WTC11 (cell line): ENCODE measurements around the gene SELENOP. TPM values are rescaled to one million over a fixed set of nuclear protein-coding genes. Genes with fewer than 3 reads are reported as not detected.

Experiments used
- ATAC-seq: fragments of 200-7000 bp; cut with Tn5 transposase; 2 replicates; pipeline ENCODE4 v1.10.0; 2021; ENCODE audit warnings: mild to moderate bottlenecking, moderate library complexity
- CTCF ChIA-PET: fragments of 300-600 bp; sonication (Branson Sonifier 250); formaldehyde crosslinking; loops from one replicate; lab custom pipeline; 2021; ENCODE audit warnings: antibody characterized with exemption; lab: Charles Lee
- POLR2A ChIA-PET: fragments of 350-600 bp; sonication (Branson Sonifier 250); formaldehyde crosslinking; loops from one replicate; lab custom pipeline; 2021; ENCODE audit warnings: antibody characterized with exemption; lab: Charles Lee
- DNase-seq: peaks from one replicate; pipeline ENCODE4 v3.0.0; 2021; ENCODE audit warnings: low spot score
- H3K27ac Mint-ChIP-seq: 2 replicates; pipeline ENCODE4 v1.8.0; 2021; ENCODE audit warnings: mixed read lengths
- H3K27me3 Mint-ChIP-seq: 2 replicates; pipeline ENCODE4 v1.8.0; 2021; ENCODE audit warnings: low read depth, mild to moderate bottlenecking, moderate library complexity, mixed read lengths
- H3K36me3 Mint-ChIP-seq: 2 replicates; pipeline ENCODE4 v1.8.0; 2021; ENCODE audit warnings: mixed read lengths
- H3K4me1 Mint-ChIP-seq: 2 replicates; pipeline ENCODE4 v1.8.0; 2022; ENCODE audit warnings: mixed read lengths
- H3K4me3 Mint-ChIP-seq: 2 replicates; pipeline ENCODE4 v1.8.0; 2021; ENCODE audit warnings: mild to moderate bottlenecking, moderate library complexity, mixed read lengths
- H3K9me3 Mint-ChIP-seq: 2 replicates; pipeline ENCODE4 v1.8.0; 2021; ENCODE audit warnings: mixed read lengths
- CBFB ChIP-seq: sonication (generic); formaldehyde crosslinking; IDR thresholded peaks from 2 replicates; pipeline ENCODE4 v1.8.1; 2022; ENCODE audit warnings: mild to moderate bottlenecking, low read depth, missing genetic modification reagents
- CREM ChIP-seq: sonication (generic); formaldehyde crosslinking; IDR thresholded peaks from 2 replicates; pipeline ENCODE4 v1.8.1; 2022; ENCODE audit warnings: mild to moderate bottlenecking, missing genetic modification reagents, moderate library complexity
- E2F5 ChIP-seq: sonication (generic); formaldehyde crosslinking; IDR thresholded peaks from 2 replicates; pipeline ENCODE4 v1.8.1; 2022; ENCODE audit warnings: mild to moderate bottlenecking, moderate library complexity, missing genetic modification reagents
- ELF4 ChIP-seq: sonication (generic); formaldehyde crosslinking; IDR thresholded peaks from 2 replicates; pipeline ENCODE4 v1.8.1; 2022; ENCODE audit warnings: low read depth, mild to moderate bottlenecking, moderate library complexity, missing genetic modification reagents
- FOXP4 ChIP-seq: sonication (generic); formaldehyde crosslinking; IDR thresholded peaks from 2 replicates; pipeline ENCODE4 v1.8.0; 2022; ENCODE audit warnings: mild to moderate bottlenecking, missing genetic modification reagents
- GRHL2 ChIP-seq: fragments of 250-450 bp; sonication (Bioruptor Pico); IDR thresholded peaks from 2 replicates; pipeline ENCODE4 v1.8.0; 2022; ENCODE audit warnings: mild to moderate bottlenecking, moderate library complexity; ENCODE audit not compliant: insufficient replicate concordance, severe bottlenecking
- GTF2I ChIP-seq: fragments of 250-450 bp; sonication (Bioruptor Pico); conservative IDR thresholded peaks from 2 replicates; pipeline ENCODE4 v1.4.0; 2021; ENCODE audit warnings: mild to moderate bottlenecking
- KAT7 ChIP-seq: sonication (generic); formaldehyde crosslinking; IDR thresholded peaks from 2 replicates; pipeline ENCODE4 v1.8.1; 2023; ENCODE audit warnings: missing genetic modification reagents, mild to moderate bottlenecking, borderline replicate concordance
- NFE2L1 ChIP-seq: sonication (generic); formaldehyde crosslinking; IDR thresholded peaks from 2 replicates; pipeline ENCODE4 v1.8.1; 2023; ENCODE audit warnings: missing genetic modification reagents
- NR2C2 ChIP-seq: sonication (generic); formaldehyde crosslinking; IDR thresholded peaks from 2 replicates; pipeline ENCODE4 v1.8.0; 2022; ENCODE audit warnings: mild to moderate bottlenecking, missing genetic modification reagents
- NR3C1 ChIP-seq: sonication (generic); formaldehyde crosslinking; conservative IDR thresholded peaks from 2 replicates; pipeline ENCODE4 v1.8.1; 2023; ENCODE audit warnings: low read depth, mild to moderate bottlenecking, missing genetic modification reagents
- PRDM15 ChIP-seq: sonication (generic); formaldehyde crosslinking; IDR thresholded peaks from 2 replicates; pipeline ENCODE4 v1.8.0; 2022; ENCODE audit warnings: missing genetic modification reagents
- PREB ChIP-seq: sonication (generic); formaldehyde crosslinking; IDR thresholded peaks from 2 replicates; pipeline ENCODE4 v1.8.1; 2022; ENCODE audit warnings: mild to moderate bottlenecking, missing genetic modification reagents, moderate library complexity, borderline replicate concordance
- PRRX2 ChIP-seq: fragments of 250-450 bp; sonication (Bioruptor Pico); IDR thresholded peaks from 2 replicates; pipeline ENCODE4 v1.8.0; 2021; ENCODE audit warnings: mild to moderate bottlenecking
- RELA ChIP-seq: sonication (generic); formaldehyde crosslinking; IDR thresholded peaks from 2 replicates; pipeline ENCODE4 v1.8.1; 2022; ENCODE audit warnings: missing genetic modification reagents, mild to moderate bottlenecking, borderline replicate concordance
- SMAD3 ChIP-seq: sonication (generic); formaldehyde crosslinking; IDR thresholded peaks from 2 replicates; pipeline ENCODE4 v1.8.0; 2022; ENCODE audit warnings: missing genetic modification reagents, mild to moderate bottlenecking, borderline replicate concordance
- TEAD1 ChIP-seq: sonication (generic); formaldehyde crosslinking; IDR thresholded peaks from 2 replicates; pipeline ENCODE4 v1.8.0; 2022; ENCODE audit warnings: mild to moderate bottlenecking, missing genetic modification reagents
- ZNF281 ChIP-seq: sonication (generic); formaldehyde crosslinking; IDR thresholded peaks from 2 replicates; pipeline ENCODE4 v1.8.0; 2023; ENCODE audit warnings: mild to moderate bottlenecking, missing genetic modification reagents
- ZNF423 ChIP-seq: fragments of 250-450 bp; sonication (Bioruptor Pico); IDR thresholded peaks from 2 replicates; pipeline ENCODE4 v2.1.2; 2022; ENCODE audit warnings: mild to moderate bottlenecking, moderate library complexity
- ZNF532 ChIP-seq: fragments of 250-450 bp; sonication (Bioruptor Pico); IDR thresholded peaks from 2 replicates; pipeline ENCODE4 v1.9.0; 2021; ENCODE audit warnings: mild to moderate bottlenecking, borderline replicate concordance
- total RNA-seq: library from RNA; stranded (reverse); gene quantifications from 3 replicates; pipeline ENCODE4 v1.2.3, GENCODE V29; 2021

Gene SELENOP
- total RNA-seq, 1 experiment from 2014 or later, result 13.2 TPM

- no peaks in the 10 kb centered on the region for H3K9me3 Mint-ChIP-seq
- H3K4me3 Mint-ChIP-seq, result no peak overlapping the region
- no peak overlapping the region for H3K27ac Mint-ChIP-seq
- ATAC-seq (no peak), DNase-seq (no peak)
- H3K36me3 Mint-ChIP-seq, result peaks cover 20% of the 10 kb centered on the region
- ChIA-PET POLR2A (no interaction called here), CTCF (no interaction called here)
- H3K4me1 Mint-ChIP-seq, result no peaks in the 10 kb centered on the region
- H3K27me3 Mint-ChIP-seq, result no peaks in the 10 kb centered on the region
- no peak for TF ChIP-seq ELF4 (CRISPR knock-in tag)
- TF ChIP-seq CBFB (CRISPR knock-in tag), result no peak
- no peak for TF ChIP-seq NR3C1
- TF ChIP-seq TEAD1, result no peak
- no peak for TF ChIP-seq ZNF532 (CRISPR knock-in tag)
- TF ChIP-seq FOXP4 (CRISPR knock-in tag), result no peak
- no peak for TF ChIP-seq ZNF281 (CRISPR knock-in tag)
- no peak for TF ChIP-seq KAT7 (CRISPR knock-in tag)
- no peak for TF ChIP-seq NR2C2 (CRISPR knock-in tag)
These were observed 12.0 kb downstream of the SELENOP start for GRCh38 chr5:42799668-42800114.

GRCh38 chr5:42799241-42799608 is 12.5 kb downstream of the SELENOP start:
- Mint-ChIP-seq H3K4me3 (no peak overlapping the region), H3K9me3 (no peaks in the 10 kb centered on the region)
- TF ChIP-seq ELF4 (CRISPR knock-in tag) (no peak), PREB (no peak), PRDM15 (CRISPR knock-in tag) (no peak), NFE2L1 (CRISPR knock-in tag) (no peak), NR3C1 (no peak), RELA (no peak), ZNF423 (CRISPR knock-in tag) (no peak), GRHL2 (CRISPR knock-in tag) (no peak), GTF2I (CRISPR knock-in tag) (no peak), KAT7 (CRISPR knock-in tag) (no peak), SMAD3 (CRISPR knock-in tag) (no peak), PRRX2 (CRISPR knock-in tag) (no peak), CREM (CRISPR knock-in tag) (no peak), E2F5 (CRISPR knock-in tag) (no peak)

More at GRCh38 chr5:42799241-42799608, 12.5 kb downstream of the SELENOP start:
- no peak for ATAC-seq
- POLR2A ChIA-PET, result no interaction called here
- DNase-seq, result no peak
- no peaks in the 10 kb centered on the region for H3K4me1 Mint-ChIP-seq
- H3K36me3 Mint-ChIP-seq, result peaks cover 23% of the 10 kb centered on the region
- no peaks in the 10 kb centered on the region for H3K27me3 Mint-ChIP-seq
- CTCF ChIA-PET, result no interaction called here
- H3K27ac Mint-ChIP-seq, result no peak overlapping the region
